Calu3 (cell line): Measurements from ENCODE around the gene SOX15. TPM values are rescaled to one million over a fixed set of nuclear protein-coding genes. Genes with fewer than 3 reads are reported as not detected.
A peak's percentile ranks its signal among the peaks of the same experiment; 100 is the strongest.

Source experiments
- BruUV-seq: library from RNA; stranded (reverse); fragments of 400-500 nt; replicated peaks from 2 replicates; lab custom pipeline; 2021; lab: Mats Ljungman, UMichigan
- CTCF ChIA-PET: fragments of 300-600 bp; sonication (Branson Sonifier 250); formaldehyde crosslinking; loops from one replicate; lab custom pipeline; 2022; ENCODE audit warnings: antibody characterized with exemption; lab: Charles Lee
- DNase-seq: peaks from one replicate; pipeline ENCODE4 v3.0.0; 2022
- H3K27ac Mint-ChIP-seq: one replicate; pipeline ENCODE4 v1.8.0; 2022; ENCODE audit warnings: mixed read lengths; ENCODE audit not compliant: unreplicated experiment
- H3K27me3 Mint-ChIP-seq: one replicate; pipeline ENCODE4 v1.8.0; 2022; ENCODE audit warnings: mixed read lengths; ENCODE audit not compliant: unreplicated experiment
- H3K36me3 Mint-ChIP-seq: one replicate; pipeline ENCODE4 v1.8.0; 2022; ENCODE audit warnings: mild to moderate bottlenecking, moderate library complexity, mixed read lengths; ENCODE audit not compliant: insufficient read depth, unreplicated experiment
- H3K4me1 Mint-ChIP-seq: one replicate; pipeline ENCODE4 v1.8.0; 2022; ENCODE audit warnings: mild to moderate bottlenecking, low read depth, mixed read lengths; ENCODE audit not compliant: unreplicated experiment
- H3K4me3 Mint-ChIP-seq: one replicate; pipeline ENCODE4 v1.8.0; 2022; ENCODE audit warnings: mild to moderate bottlenecking, low read depth, moderate library complexity, mixed read lengths; ENCODE audit not compliant: unreplicated experiment
- H3K9me3 Mint-ChIP-seq: one replicate; pipeline ENCODE4 v1.8.0; 2022; ENCODE audit warnings: low read depth, mixed read lengths; ENCODE audit not compliant: unreplicated experiment
- CTCF ChIP-seq: fragments of 200-600 bp; IDR thresholded peaks from one replicate; pipeline ENCODE4 v1.8.0; 2022; ENCODE audit warnings: antibody characterized with exemption; ENCODE audit not compliant: unreplicated experiment
- intact Hi-C: fragments of 100-400 bp; cut with micrococcal nuclease; formaldehyde crosslinking; loops from one replicate; pipeline ENCODE4 v1.10.0; 2022; ENCODE audit not compliant: unreplicated experiment
- total RNA-seq: library from RNA; stranded (reverse); gene quantifications from 2 replicates; pipeline ENCODE4 v1.2.3, GENCODE V29; 2022

SOX15 gene
- total RNA-seq, 1 experiment from 2014 or later: not detected

GRCh38 chr17:7555320-7555948 is 34.5 kb downstream of the SOX15 start:
- Mint-ChIP-seq H3K4me1 (peaks cover 45% of the 10 kb centered on the region), H3K27ac (peak overlapping the region; percentile 6), H3K36me3 (peaks cover 40% of the 10 kb centered on the region), H3K4me3 (no peak overlapping the region), H3K9me3 (no peaks in the 10 kb centered on the region), H3K27me3 (no peaks in the 10 kb centered on the region)
- intact Hi-C loops: no loop called here
- BruUV-seq: no TSS peak
- no peak for DNase-seq
- no peak for TF ChIP-seq CTCF
- CTCF ChIA-PET: interaction anchor here (0.6 kb wide), 1 partner anchor 33 kb away, joined by 5 read pairs; no protein-coding TSS in a partner anchor

DNA sequence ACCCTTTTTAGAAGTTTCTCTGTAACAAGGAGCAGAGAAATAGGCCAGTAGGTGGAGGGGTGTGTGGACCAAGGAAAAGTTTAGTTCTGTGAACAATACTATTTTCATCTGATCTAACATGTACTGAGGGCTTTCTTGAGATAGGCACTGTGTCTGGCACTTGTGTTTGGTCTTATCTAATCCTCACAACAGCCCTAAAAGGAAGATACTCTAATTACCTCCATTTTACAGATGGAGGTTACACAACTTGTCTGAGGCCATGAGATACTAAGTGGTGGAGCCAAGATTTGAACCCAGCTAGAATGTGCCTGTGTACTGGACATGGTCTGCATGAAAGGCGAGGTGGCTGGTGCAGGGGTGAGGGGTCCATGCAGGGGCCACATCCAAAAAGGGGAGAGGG is 36.5 kb downstream of the SOX15 start:
- H3K9me3 Mint-ChIP-seq: no peaks in the 10 kb centered on the region
- no peak for TF ChIP-seq CTCF
- H3K27ac Mint-ChIP-seq: no peak overlapping the region
- H3K4me1 Mint-ChIP-seq: peaks cover 34% of the 10 kb centered on the region
- CTCF ChIA-PET: no interaction called here
- intact Hi-C loops: no loop called here
- H3K4me3 Mint-ChIP-seq: no peak overlapping the region
- no peaks in the 10 kb centered on the region for H3K27me3 Mint-ChIP-seq
- no TSS peak for BruUV-seq
- DNase-seq: no peak
- peaks cover 19% of the 10 kb centered on the region for H3K36me3 Mint-ChIP-seq

- no peak for TF ChIP-seq CTCF
- Mint-ChIP-seq H3K4me1 (peaks cover 26% of the 10 kb centered on the region), H3K36me3 (peaks cover 12% of the 10 kb centered on the region), H3K4me3 (no peak overlapping the region), H3K27me3 (no peaks in the 10 kb centered on the region), H3K27ac (no peak overlapping the region), H3K9me3 (no peaks in the 10 kb centered on the region)
- CTCF ChIA-PET: no interaction called here
- BruUV-seq: no TSS peak
- DNase-seq: no peak
- intact Hi-C loops: no loop called here
Measured at GRCh38 chr17:7552621-7553051, 37.3 kb downstream of the SOX15 start.

DNA sequence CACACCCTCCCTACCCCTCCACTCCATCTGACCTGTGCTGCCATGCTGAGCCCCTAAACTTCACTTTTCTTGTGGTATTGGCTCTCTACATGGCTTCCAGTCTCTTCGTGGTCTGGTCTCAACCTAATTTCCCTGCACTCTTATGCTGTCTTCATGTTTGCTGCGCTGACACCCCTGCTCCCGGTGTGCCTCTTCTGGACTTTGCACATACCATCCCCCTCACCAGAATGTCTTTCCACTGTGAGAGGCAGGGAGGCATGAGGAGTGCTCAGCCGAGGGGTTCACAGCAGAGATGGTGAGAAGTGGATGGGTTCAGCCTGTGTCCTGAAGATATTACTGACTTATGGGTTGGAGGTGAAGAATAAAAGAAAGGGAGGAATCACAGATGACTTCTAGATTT is 38.5 kb downstream of the SOX15 start:
- DNase-seq: no peak
- H3K9me3 Mint-ChIP-seq: no peaks in the 10 kb centered on the region
- intact Hi-C loops: no loop called here
- H3K36me3 Mint-ChIP-seq: peaks cover 6% of the 10 kb centered on the region
- CTCF ChIA-PET: no interaction called here
- BruUV-seq: no TSS peak
- no peak overlapping the region for H3K4me3 Mint-ChIP-seq
- peaks cover 24% of the 10 kb centered on the region for H3K4me1 Mint-ChIP-seq
- no peaks in the 10 kb centered on the region for H3K27me3 Mint-ChIP-seq
- TF ChIP-seq CTCF: no peak
- H3K27ac Mint-ChIP-seq: no peak overlapping the region
